ENCODE results near the gene RPL18. TPM values are rescaled to one million over a fixed set of nuclear protein-coding genes. Genes with fewer than 3 reads are reported as not detected.
"Not testable (repeated sequence)": the region's sequence is repeated elsewhere in the genome, so short reads cannot be mapped to it uniquely, and the experiment has no call there.

Gene RPL18
- total RNA-seq, 1 donor from 2014 or later = 4,233 TPM

DNA sequence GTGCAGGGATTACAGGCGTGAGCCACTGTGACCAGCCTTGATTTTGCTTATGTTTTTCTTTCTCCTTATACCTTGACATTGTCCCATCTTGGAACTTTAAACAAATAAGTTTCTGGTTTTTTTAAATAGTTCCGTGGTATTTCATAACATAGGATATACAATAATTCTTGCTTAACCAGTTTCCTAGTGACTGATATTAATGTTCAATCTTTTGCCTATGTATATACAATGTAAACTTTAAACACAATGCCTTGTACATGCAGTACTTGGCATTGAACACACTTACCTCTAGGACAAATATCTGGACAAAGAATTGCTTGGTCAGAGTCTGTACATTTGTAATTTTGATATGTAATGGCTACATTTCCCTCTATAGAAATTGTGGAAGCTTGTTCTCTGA is 36.8 kb downstream of the RPL18 start:
- no peak for DNase-seq (ENCODE audit: low read depth)
- H3K27me3 ChIP-seq (ENCODE audit: control insufficient read depth, insufficient read depth, low read length) = no peaks in the 10 kb centered on the region
- TF ChIP-seq, protein P1, sequence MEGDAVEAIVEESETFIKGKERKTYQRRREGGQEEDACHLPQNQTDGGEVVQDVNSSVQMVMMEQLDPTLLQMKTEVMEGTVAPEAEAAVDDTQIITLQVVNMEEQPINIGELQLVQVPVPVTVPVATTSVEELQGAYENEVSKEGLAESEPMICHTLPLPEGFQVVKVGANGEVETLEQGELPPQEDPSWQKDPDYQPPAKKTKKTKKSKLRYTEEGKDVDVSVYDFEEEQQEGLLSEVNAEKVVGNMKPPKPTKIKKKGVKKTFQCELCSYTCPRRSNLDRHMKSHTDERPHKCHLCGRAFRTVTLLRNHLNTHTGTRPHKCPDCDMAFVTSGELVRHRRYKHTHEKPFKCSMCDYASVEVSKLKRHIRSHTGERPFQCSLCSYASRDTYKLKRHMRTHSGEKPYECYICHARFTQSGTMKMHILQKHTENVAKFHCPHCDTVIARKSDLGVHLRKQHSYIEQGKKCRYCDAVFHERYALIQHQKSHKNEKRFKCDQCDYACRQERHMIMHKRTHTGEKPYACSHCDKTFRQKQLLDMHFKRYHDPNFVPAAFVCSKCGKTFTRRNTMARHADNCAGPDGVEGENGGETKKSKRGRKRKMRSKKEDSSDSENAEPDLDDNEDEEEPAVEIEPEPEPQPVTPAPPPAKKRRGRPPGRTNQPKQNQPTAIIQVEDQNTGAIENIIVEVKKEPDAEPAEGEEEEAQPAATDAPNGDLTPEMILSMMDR (IDR thresholded peaks at IDR 0.05; ENCODE audit: insufficient read depth, low read length, severe bottlenecking) = no peak
- no peak overlapping the region for H3K4me3 ChIP-seq (ENCODE audit: low read depth, low read length)
- no peaks in the 10 kb centered on the region for H3K36me3 ChIP-seq (ENCODE audit: control insufficient read depth, insufficient read depth, low read length)
- FAIRE-seq = no peak

- no peaks in the 10 kb centered on the region for H3K27me3 ChIP-seq (ENCODE audit: control insufficient read depth, insufficient read depth, low read length)
- FAIRE-seq (no peak), DNase-seq (ENCODE audit: low read depth) (no peak)
- no peaks in the 10 kb centered on the region for H3K36me3 ChIP-seq (ENCODE audit: control insufficient read depth, insufficient read depth, low read length)
- H3K4me3 ChIP-seq (ENCODE audit: low read depth, low read length) = no peak overlapping the region
- TF ChIP-seq, protein P1 (IDR thresholded peaks at IDR 0.05; ENCODE audit: insufficient read depth, low read length, severe bottlenecking) = no peak
Measured at GRCh38 chr19:48578891-48579290, 40.1 kb downstream of the RPL18 start.

- not testable (repeated sequence) for DNase-seq (ENCODE audit: low read depth); H3K36me3 ChIP-seq (ENCODE audit: control insufficient read depth, insufficient read depth, low read length); FAIRE-seq; H3K4me3 ChIP-seq (ENCODE audit: low read depth, low read length); H3K27me3 ChIP-seq (ENCODE audit: control insufficient read depth, insufficient read depth, low read length)
Measured at GRCh38 chr19:48577908-48578307, 41.1 kb downstream of the RPL18 start.

- Histone ChIP-seq H3K36me3 (ENCODE audit: control insufficient read depth, insufficient read depth, low read length) (no peaks in the 10 kb centered on the region), H3K4me3 (ENCODE audit: low read depth, low read length) (no peak overlapping the region), H3K27me3 (ENCODE audit: control insufficient read depth, insufficient read depth, low read length) (no peaks in the 10 kb centered on the region)
- DNase-seq (ENCODE audit: low read depth) (no peak), FAIRE-seq (no peak)
- TF ChIP-seq, protein P1 (IDR thresholded peaks at IDR 0.05; ENCODE audit: insufficient read depth, low read length, severe bottlenecking) = no peak
Measured at GRCh38 chr19:48575931-48576622, 42.9 kb downstream of the RPL18 start.

DNA sequence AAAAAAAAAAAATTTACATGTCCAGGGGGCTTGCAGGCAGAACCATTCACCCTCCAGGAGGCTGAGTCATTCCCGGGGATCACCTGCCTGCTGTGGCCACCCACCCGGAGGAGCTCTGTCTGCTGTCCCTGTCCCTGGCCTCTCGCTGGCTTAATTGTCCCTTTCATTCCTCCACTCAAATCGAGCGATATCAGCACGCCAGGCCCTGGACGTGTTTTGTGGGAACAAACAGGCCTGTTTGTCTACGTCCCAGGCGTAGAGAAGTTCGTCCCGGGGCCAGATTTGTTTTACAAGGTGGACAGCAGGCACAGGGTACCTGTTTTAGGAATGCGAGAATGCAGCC is 45.8 kb downstream of the RPL18 start:
- TF ChIP-seq, protein P1 (IDR thresholded peaks at IDR 0.05; ENCODE audit: insufficient read depth, low read length, severe bottlenecking) = no peak
- H3K36me3 ChIP-seq (ENCODE audit: control insufficient read depth, insufficient read depth, low read length) = no peaks in the 10 kb centered on the region
- FAIRE-seq = no peak
- no peaks in the 10 kb centered on the region for H3K27me3 ChIP-seq (ENCODE audit: control insufficient read depth, insufficient read depth, low read length)
- H3K4me3 ChIP-seq (ENCODE audit: low read depth, low read length) = no peak overlapping the region
- DNase-seq (ENCODE audit: low read depth) = no peak

GRCh38 chr19:48571378-48572162 is 47.4 kb downstream of the RPL18 start:
- TF ChIP-seq, protein P1 (IDR thresholded peaks at IDR 0.05; ENCODE audit: insufficient read depth, low read length, severe bottlenecking) = no peak
- no peaks in the 10 kb centered on the region for H3K36me3 ChIP-seq (ENCODE audit: control insufficient read depth, insufficient read depth, low read length)
- FAIRE-seq (no peak), DNase-seq (ENCODE audit: low read depth) (no peak)
- H3K27me3 ChIP-seq (ENCODE audit: control insufficient read depth, insufficient read depth, low read length) = no peaks in the 10 kb centered on the region
- H3K4me3 ChIP-seq (ENCODE audit: low read depth, low read length) = no peak overlapping the region

All from bronchial epithelial cell (primary cell).